ENCODE measurements around the gene SKIDA1. TPM values are rescaled to one million over a fixed set of nuclear protein-coding genes. Genes with fewer than 3 reads are reported as not detected.

Gene SKIDA1
- total RNA-seq, 2 donors from 2014 or later, result 0.33 to 1.2 TPM

GRCh38 chr10:21492421-21492820 lies 33.1 kb downstream of the SKIDA1 start:
- intact Hi-C loops (cut with DNase I), result loop anchor here (10.0 kb wide), 3 partner anchors 218 to 418 kb away; no protein-coding TSS in a partner anchor
- DNase-seq (ENCODE audit: low spot score), result no peak

GRCh38 chr10:21490711-21491105 lies 34.8 kb downstream of the SKIDA1 start:
- intact Hi-C loops (cut with DNase I), result loop anchor here (10.0 kb wide), 3 partner anchors 216 to 416 kb away; no protein-coding TSS in a partner anchor
- DNase-seq (ENCODE audit: low spot score), result no peak

DNA sequence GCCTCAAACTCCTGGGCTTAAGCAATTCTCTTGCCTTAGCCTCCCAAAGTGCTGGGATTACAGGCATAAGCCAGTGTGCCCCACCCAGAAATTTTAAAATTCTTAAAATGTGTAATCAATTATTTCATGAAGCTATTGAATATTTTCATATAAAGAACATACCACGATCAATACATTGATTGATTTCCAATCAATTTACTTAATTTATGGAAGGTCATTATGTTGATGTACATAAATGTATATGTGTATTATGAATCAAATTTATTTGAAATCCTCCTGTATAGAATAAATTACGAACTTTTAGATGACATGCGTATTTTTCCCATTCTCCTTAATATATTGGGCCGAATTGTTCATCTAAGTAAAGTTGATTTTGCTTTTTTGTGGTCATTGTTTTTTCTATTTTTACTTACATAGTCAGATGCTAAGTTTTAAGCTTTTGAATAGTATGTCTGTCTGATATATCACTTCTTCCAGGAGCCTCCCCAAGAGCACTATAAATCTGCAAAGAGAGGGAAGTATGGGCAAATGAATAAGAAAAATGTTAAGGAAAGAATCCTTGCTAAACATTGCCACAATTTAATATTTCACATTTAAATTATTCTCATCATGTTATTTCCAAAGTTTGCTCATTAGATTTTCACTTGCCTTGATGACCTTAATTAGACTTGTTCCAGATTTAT lies 35.3 kb downstream of the SKIDA1 start:
- no peak for DNase-seq (ENCODE audit: low spot score)
- intact Hi-C loops (cut with DNase I), result loop anchor here (10.0 kb wide), 3 partner anchors 215 to 415 kb away; no protein-coding TSS in a partner anchor

- DNase-seq (ENCODE audit: low spot score), result no peak
- intact Hi-C loops (cut with DNase I), result no loop called here
Measured at GRCh38 chr10:21488957-21489446, 36.5 kb downstream of the SKIDA1 start.

- no peak for DNase-seq (ENCODE audit: low spot score)
- intact Hi-C loops (cut with DNase I), result no loop called here
Measured at GRCh38 chr10:21488246-21488956, 37.1 kb downstream of the SKIDA1 start.

- DNase-seq (ENCODE audit: low spot score), result no peak
- intact Hi-C loops (cut with DNase I), result no loop called here
Measured at GRCh38 chr10:21487416-21488180, 37.9 kb downstream of the SKIDA1 start.

DNA sequence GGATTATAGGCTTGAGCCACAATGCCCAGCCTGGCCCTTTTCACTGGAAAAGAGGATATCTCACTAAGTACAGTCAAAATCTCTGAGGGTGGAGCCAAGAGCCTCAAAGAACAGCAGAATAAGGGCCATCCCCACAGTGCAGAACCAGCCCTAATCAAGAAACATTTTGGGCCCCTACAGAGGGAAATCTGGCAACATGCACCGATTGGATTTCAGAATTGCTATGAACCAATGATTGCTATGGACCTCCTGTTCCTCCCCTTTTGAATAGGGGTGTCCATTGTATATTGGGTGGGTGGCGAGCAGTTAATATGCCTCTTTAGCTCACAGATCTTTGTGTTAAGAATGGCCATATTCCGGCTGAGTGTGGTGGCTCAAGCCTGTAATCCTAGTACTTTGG lies 42.7 kb downstream of the SKIDA1 start:
- DNase-seq (ENCODE audit: low spot score), result no peak

GRCh38 chr10:21481407-21481806 lies 44.1 kb downstream of the SKIDA1 start:
- DNase-seq (ENCODE audit: low spot score), result no peak
- intact Hi-C loops (cut with DNase I), result no loop called here

More for the DNA sequence above, 42.7 kb downstream of the SKIDA1 start:
- intact Hi-C loops (cut with DNase I), result no loop called here

DNA sequence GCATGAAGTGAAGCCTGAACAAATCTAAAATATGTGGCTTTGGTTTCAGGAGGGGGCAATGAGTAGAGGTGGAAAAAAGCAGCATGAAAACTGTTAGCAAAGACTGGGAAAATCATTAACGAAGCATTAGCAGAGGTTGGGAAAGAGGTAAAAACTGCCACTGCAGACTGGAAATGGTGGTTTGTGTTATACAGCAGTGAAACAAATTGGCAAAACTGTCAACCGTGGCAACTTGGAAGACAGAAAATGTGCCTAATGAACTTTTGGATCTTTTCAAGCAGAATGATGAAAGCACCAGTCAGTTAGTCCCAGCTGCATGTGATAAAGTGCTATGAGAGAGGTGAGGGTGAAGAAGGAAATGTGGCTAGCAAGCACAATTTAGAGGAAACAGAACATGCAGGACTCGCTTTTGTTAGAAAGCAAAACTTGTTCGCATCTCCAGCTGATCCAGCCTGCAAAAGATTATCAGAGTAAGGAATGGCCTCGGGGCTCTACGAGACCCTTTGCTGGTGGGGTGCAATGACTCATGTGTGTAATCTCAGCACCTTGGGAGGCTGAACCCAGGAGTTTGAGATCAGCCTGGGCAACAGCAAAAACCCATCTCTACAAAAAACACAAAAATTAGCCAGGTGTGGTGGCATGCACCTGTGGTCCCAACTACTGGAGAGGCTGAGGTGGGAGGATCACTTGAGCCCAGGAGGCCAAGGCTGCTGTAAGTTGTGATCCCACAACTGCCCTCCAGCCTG lies 45.7 kb downstream of the SKIDA1 start:
- intact Hi-C loops (cut with DNase I), result no loop called here
- no peak for DNase-seq (ENCODE audit: low spot score)

DNA sequence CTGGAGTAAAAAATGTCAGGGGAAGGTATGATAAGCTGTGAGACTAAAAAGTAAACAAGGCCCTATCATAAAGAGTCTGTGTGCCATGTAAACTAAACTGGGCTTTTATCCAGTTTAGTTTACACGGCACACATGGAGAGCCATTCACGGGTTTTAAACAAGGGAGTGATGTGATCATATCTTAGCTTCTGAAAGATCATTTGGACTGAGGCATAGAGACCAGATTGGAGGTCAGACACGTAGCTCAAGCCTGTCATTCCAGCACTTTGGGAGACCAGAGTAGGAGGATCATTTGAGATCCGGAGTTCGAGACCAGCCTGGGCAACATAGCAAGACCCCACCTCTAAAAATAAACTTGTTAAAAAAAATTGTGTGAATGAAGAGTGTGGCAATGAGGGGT lies 50.1 kb downstream of the SKIDA1 start:
- intact Hi-C loops (cut with DNase I), result no loop called here
- no peak for DNase-seq (ENCODE audit: low spot score)

DNA sequence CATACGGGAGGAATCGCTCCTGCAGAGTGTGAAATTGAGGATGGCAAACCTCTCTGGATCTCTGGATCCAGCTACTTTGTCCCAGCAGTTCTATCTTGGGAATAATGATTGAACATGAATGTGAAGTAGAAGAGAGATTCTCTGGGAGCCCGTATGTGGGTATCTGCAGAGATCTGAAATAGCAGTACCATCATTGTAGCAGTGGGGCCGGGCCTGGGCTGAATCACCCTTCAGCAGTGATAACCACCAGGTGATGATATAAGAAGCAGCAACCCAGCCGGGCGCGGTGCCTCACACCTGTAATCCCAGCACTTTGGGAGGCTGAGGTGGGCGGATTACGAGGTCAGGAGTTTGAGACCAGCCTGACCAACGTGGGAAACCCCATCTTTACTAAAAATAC lies 51.9 kb downstream of the SKIDA1 start:
- intact Hi-C loops (cut with DNase I), result no loop called here
- no peak for DNase-seq (ENCODE audit: low spot score)

GRCh38 chr10:21473135-21473534 lies 52.3 kb downstream of the SKIDA1 start:
- DNase-seq (ENCODE audit: low spot score), result no peak
- intact Hi-C loops (cut with DNase I), result no loop called here

GRCh38 chr10:21468086-21468485 lies 57.4 kb downstream of the SKIDA1 start:
- intact Hi-C loops (cut with DNase I), result no loop called here
- DNase-seq (ENCODE audit: low spot score), result no peak

GRCh38 chr10:21467633-21468032 lies 57.8 kb downstream of the SKIDA1 start:
- intact Hi-C loops (cut with DNase I), result no loop called here
- DNase-seq (ENCODE audit: low spot score), result no peak

DNA sequence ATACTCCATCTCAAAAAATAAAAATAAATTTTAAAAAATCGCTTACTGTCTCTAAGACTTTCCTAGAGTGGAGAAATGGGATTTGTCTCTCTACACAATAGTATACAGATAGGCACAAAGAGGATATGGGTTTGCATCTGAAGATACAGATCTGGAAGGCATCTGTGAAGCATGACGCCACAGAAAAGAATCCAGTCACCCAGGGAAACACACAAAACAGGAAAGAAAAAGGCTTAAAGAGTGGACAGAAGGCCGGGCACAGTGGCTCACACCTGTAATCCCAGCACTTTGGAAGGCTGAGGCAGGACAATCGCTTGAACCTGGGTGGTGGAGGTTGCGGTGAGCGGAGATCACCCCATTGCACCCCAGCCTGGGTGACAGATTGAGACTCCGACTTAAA lies 61.3 kb downstream of the SKIDA1 start:
- intact Hi-C loops (cut with DNase I), result no loop called here

More for the DNA sequence above, 61.3 kb downstream of the SKIDA1 start:
- no peak for DNase-seq (ENCODE audit: low spot score)
